ENCODE data around the gene CFAP300. TPM values are rescaled to one million over a fixed set of nuclear protein-coding genes. Genes with fewer than 3 reads are reported as not detected.

CFAP300 gene
- polyA plus RNA-seq, 1 of the 3 experiments (the other 2 are of a cell fraction) = 1.5 TPM

DNA sequence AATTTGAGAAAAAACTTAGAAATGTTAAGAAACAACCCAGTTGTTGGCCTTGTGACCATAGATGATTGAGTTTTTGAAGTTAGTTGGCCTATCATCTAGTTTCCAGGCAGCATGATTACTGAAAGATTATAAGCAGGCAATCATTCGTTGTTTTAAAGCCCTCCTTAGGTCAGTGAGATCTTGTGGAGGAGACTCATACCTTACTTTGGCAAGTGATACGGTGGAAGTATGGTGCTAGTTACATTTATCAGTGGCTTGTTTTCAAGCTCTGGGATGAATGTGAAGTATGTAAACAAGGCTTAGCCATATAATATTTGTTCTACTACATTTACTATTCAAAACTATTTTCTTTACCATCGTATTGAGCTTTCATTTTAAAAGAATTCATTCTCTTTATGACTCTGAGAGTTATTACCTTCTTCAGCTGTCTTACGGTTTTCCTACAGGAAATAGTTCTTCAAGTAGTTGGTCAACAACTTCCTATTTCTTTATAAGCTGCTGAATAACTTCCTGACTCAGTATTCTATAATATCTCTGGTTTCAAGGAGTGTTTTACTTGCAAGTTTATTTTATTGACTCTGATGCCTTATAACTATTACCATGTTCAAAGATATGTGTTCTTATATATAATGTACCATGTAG, 70.4 kb downstream of the CFAP300 start:
- Histone ChIP-seq H3K4me3 (ENCODE audit: low read depth in 2 of 2, low read length in 1 of 2) (peak overlapping the region in 1 of 2 experiments; percentile 17; a peak in 2 of 4 replicates), H2AFZ (ENCODE audit: low read depth) (no peak overlapping the region), H3K9ac (peak overlapping the region; percentile 26; the same call in 1 of the 2 replicates), H3K4me2 (peak overlapping the region; percentile 38), H3K36me3 (replicated peaks in 1 of 2; ENCODE audit: control insufficient read depth in 1 of 2, insufficient read depth in 2 of 2, low read length in 1 of 2) (peaks cover 5 to 37% of the 10 kb centered on the region in 2 experiments), H4K20me1 (ENCODE audit: insufficient read depth) (peaks cover 25% of the 10 kb centered on the region; the same call in 1 of the 2 replicates), H3K9me3 (no peaks in the 10 kb centered on the region), H3K79me2 (ENCODE audit: insufficient read depth) (peaks cover 100% of the 10 kb centered on the region), H3K4me1 (ENCODE audit: control insufficient read depth in 1 of 2, insufficient read depth in 2 of 2, low read depth in 1 of 2, low read length in 1 of 2) (peaks cover 0 to 76% of the 10 kb centered on the region in 2 experiments; a peak in 3 of 4 replicates), H3K27ac (ENCODE audit: low read depth in 2 of 2, low read length in 1 of 2) (peak overlapping the region in 1 of 2 experiments; percentile 97; a peak in 2 of 4 replicates), H3K9me2 (no peaks in the 10 kb centered on the region), H3K27me3 (ENCODE audit: insufficient read depth) (no peaks in the 10 kb centered on the region), H3F3A (replicated peaks; ENCODE audit: insufficient read depth) (peaks cover 64% of the 10 kb centered on the region)
- no peak for TF ChIP-seq CHD2 (IDR thresholded peaks at IDR 0.05; ENCODE audit: low read length, partially characterized antibody)
- no peak for TF ChIP-seq SMC3 (IDR thresholded peaks at IDR 0.05; ENCODE audit: low read depth, low read length)
- TF ChIP-seq GABPA (IDR thresholded peaks at IDR 0.05; ENCODE audit: low read depth) = no peak
- TF ChIP-seq MXI1 (IDR thresholded peaks at IDR 0.05; ENCODE audit: low read depth, low read length) = no peak
- no peak for TF ChIP-seq NRF1 (IDR thresholded peaks at IDR 0.05; ENCODE audit: low read depth, low read length)
- TF ChIP-seq RFX5 (IDR thresholded peaks at IDR 0.05; ENCODE audit: low read length) = no peak
- TF ChIP-seq RCOR1 (IDR thresholded peaks at IDR 0.05; ENCODE audit: low read length) = no peak
- no peak for TF ChIP-seq ELF1 (IDR thresholded peaks at IDR 0.05)
- TF ChIP-seq FOXJ3 (CRISPR knock-in tag; IDR thresholded peaks at IDR 0.05) = no peak
- TF ChIP-seq, protein P1, sequence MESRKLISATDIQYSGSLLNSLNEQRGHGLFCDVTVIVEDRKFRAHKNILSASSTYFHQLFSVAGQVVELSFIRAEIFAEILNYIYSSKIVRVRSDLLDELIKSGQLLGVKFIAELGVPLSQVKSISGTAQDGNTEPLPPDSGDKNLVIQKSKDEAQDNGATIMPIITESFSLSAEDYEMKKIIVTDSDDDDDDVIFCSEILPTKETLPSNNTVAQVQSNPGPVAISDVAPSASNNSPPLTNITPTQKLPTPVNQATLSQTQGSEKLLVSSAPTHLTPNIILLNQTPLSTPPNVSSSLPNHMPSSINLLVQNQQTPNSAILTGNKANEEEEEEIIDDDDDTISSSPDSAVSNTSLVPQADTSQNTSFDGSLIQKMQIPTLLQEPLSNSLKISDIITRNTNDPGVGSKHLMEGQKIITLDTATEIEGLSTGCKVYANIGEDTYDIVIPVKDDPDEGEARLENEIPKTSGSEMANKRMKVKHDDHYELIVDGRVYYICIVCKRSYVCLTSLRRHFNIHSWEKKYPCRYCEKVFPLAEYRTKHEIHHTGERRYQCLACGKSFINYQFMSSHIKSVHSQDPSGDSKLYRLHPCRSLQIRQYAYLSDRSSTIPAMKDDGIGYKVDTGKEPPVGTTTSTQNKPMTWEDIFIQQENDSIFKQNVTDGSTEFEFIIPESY (IDR thresholded peaks at IDR 0.05; ENCODE audit: borderline replicate concordance, low read depth) = no peak
- no peak for TF ChIP-seq NFIC (IDR thresholded peaks at IDR 0.05; ENCODE audit: borderline replicate concordance)
- no peak for TF ChIP-seq JUND (IDR thresholded peaks at IDR 0.05)
- TF ChIP-seq FOXM1 (IDR thresholded peaks at IDR 0.05; ENCODE audit: low read depth) = no peak
- no peak for TF ChIP-seq YY1 (IDR thresholded peaks at IDR 0.05; ENCODE audit: low read depth)
- TF ChIP-seq EZH2phosphoT487 (IDR thresholded peaks at IDR 0.05; ENCODE audit: borderline replicate concordance, low read depth) = no peak
- TF ChIP-seq, protein P2, sequence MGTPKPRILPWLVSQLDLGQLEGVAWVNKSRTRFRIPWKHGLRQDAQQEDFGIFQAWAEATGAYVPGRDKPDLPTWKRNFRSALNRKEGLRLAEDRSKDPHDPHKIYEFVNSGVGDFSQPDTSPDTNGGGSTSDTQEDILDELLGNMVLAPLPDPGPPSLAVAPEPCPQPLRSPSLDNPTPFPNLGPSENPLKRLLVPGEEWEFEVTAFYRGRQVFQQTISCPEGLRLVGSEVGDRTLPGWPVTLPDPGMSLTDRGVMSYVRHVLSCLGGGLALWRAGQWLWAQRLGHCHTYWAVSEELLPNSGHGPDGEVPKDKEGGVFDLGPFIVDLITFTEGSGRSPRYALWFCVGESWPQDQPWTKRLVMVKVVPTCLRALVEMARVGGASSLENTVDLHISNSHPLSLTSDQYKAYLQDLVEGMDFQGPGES (IDR thresholded peaks at IDR 0.05; ENCODE audit: low read depth, low read length) = no peak
- WGBS (ENCODE audit: low lambda C conversion rate) = 8% methylated on average over 4 of the region's 4 CpGs
- ChIA-PET CTCF (no interaction called here), POLR2A (no interaction called here)
- DNase-seq = no peak
